GM21390 (cell line): ENCODE measurements around the gene DEDD.

Experiments used
- ATAC-seq: cut with Tn5 transposase; IDR thresholded peaks from one replicate; pipeline ENCODE4 v1.9.1; 2021; ENCODE audit not compliant: unreplicated experiment

DEDD gene

GRCh38 chr1:161077426-161077825 is 55.0 kb downstream of the DEDD start:
- no peak for ATAC-seq

- no peak for ATAC-seq
These were observed 56.1 kb downstream of the DEDD start for GRCh38 chr1:161076410-161076809.

GRCh38 chr1:161074676-161075368 is 57.6 kb downstream of the DEDD start:
- no peak for ATAC-seq

- ATAC-seq = no peak
These were observed 58.9 kb downstream of the DEDD start for GRCh38 chr1:161073474-161074121.

GRCh38 chr1:161072751-161073449 is 59.6 kb downstream of the DEDD start:
- ATAC-seq = no peak

- no peak for ATAC-seq
These were observed 60.5 kb downstream of the DEDD start for GRCh38 chr1:161071886-161072371.
